Suprapubic skin (tissue), 4 donors: Measurements from ENCODE around the gene CYTH1.

ENCODE experiments used
- CTCF ChIP-seq, 2 donors: fragments of 200-600 bp in 1 of 2; fragments of 450-650 bp in 1 of 2; sonication (generic) in 1 of 2; IDR thresholded peaks; one replicate each; pipeline ENCODE4 v1.5.1; 2016 to 2019; ENCODE audit warnings: antibody characterized with exemption in 2 of 2, mild to moderate bottlenecking in 1 of 2, moderate library complexity in 1 of 2
- EP300 ChIP-seq: sonication (generic); formaldehyde crosslinking; IDR thresholded peaks from one replicate; pipeline ENCODE4 v1.6.1; 2017; ENCODE audit warnings: antibody characterized with exemption
- POLR2A ChIP-seq, 2 donors: fragments of 450-650 bp; IDR thresholded peaks; one replicate each; pipeline ENCODE4 v1.6.1; 2017; ENCODE audit warnings: antibody characterized with exemption in 2 of 2, mild to moderate bottlenecking in 2 of 2, moderate library complexity in 2 of 2
- POLR2AphosphoS5 ChIP-seq, 3 donors: sonication (generic); formaldehyde crosslinking; IDR thresholded peaks; one replicate each; pipeline ENCODE4 v1.6.1; 2017; ENCODE audit warnings: antibody characterized with exemption in 3 of 3

- no peak for TF ChIP-seq EP300
- TF ChIP-seq CTCF (IDR thresholded peaks at IDR 0.05) = peak in 1 of 2 donors; percentile 11
- peak in 1 of 3 donors; percentile 13 for TF ChIP-seq POLR2AphosphoS5 (IDR thresholded peaks at IDR 0.05)
- no peak for TF ChIP-seq POLR2A (IDR thresholded peaks at IDR 0.05)
Observed at GRCh38 chr17:78736526-78737079, 45.5 kb downstream of the CYTH1 start.
